GM23248 (cell line): Measurements from ENCODE around the gene CEACAM4.

Experiments used
- EZH2 ChIP-seq: fragments of 200-600 bp; sonication (generic); IDR thresholded peaks from 2 replicates; pipeline ENCODE4 v1.6.1; 2018; ENCODE audit warnings: antibody characterized with exemption, mild to moderate bottlenecking; ENCODE audit not compliant: insufficient read depth, poor library complexity, severe bottlenecking
- EZH2phosphoT487 ChIP-seq: fragments of 200-600 bp; sonication (generic); IDR thresholded peaks from 2 replicates; pipeline ENCODE4 v1.6.1; 2018; ENCODE audit warnings: antibody characterized with exemption, moderate library complexity, mild to moderate bottlenecking, low read depth; ENCODE audit not compliant: insufficient read depth

DNA sequence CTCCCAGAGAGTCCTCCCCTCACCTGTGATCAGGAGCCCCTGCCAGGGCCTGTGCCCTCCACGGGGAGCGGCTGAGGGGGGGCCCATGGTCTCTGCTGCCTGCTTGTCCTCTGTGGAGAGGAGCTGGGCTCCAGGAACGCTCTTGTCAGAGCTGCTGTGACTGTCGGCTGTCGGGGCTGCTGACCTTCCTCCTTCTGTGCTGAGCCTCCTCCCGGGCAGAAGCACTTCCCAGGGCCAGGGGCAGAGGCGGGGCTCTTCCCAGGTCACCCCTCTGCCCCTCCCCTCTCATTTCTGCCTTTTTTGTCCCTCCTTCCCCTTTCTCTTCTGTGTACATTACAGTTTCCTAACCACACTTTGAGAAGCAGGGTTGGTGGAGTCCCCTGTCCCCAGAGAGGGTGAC lies at the start of gene CEACAM4:
- TF ChIP-seq EZH2 (no peak), EZH2phosphoT487 (no peak)
